HCT116 (cell line): ENCODE measurements around the gene TMEM169.

Experiments used
- CTCF ChIP-seq, 3 experiments: fragments of 200-600 bp in 1 of 3; sonication (generic) in 1 of 3; IDR thresholded peaks in 2 of 3; conservative IDR thresholded peaks in 1 of 3; 2 replicates each; pipeline ENCODE4 v1.5.1; 2012 to 2017; ENCODE audit warnings: low read depth in 2 of 3, low read length in 2 of 3, antibody characterized with exemption in 1 of 3, borderline replicate concordance in 1 of 3, control low read depth in 1 of 3, mild to moderate bottlenecking in 1 of 3, mixed read lengths in 1 of 3, mixed run types in 1 of 3, moderate library complexity in 1 of 3; ENCODE audit not compliant: insufficient read depth in 1 of 3
- POLR2A ChIP-seq: IDR thresholded peaks from 2 replicates; pipeline ENCODE4 v1.7.0; 2011; ENCODE audit warnings: borderline replicate concordance; ENCODE audit not compliant: insufficient read depth, insufficient read length; ENCODE audit errors: extremely low read depth
- POLR2AphosphoS5 ChIP-seq: IDR thresholded peaks from 2 replicates; pipeline ENCODE4 v1.6.1; 2011; ENCODE audit warnings: mild to moderate bottlenecking, low read depth, low read length, moderate library complexity
- REST ChIP-seq: IDR thresholded peaks from 2 replicates; pipeline ENCODE4 v1.6.1; 2012; ENCODE audit warnings: low read depth
- TF ChIP-seq, protein P1 (sequence below): IDR thresholded peaks from 2 replicates; pipeline ENCODE4 v1.6.1; 2012

GRCh38 chr2:216107760-216108159 lies 26.0 kb downstream of the TMEM169 start:
- TF ChIP-seq REST (no peak), CTCF (IDR thresholded peaks at IDR 0.05 in 2 of 3, conservative IDR thresholded peaks at IDR 0.05 in 1 of 3; ENCODE audit: borderline replicate concordance in 1 of 3, insufficient read depth in 1 of 3, low read depth in 2 of 3, low read length in 2 of 3) (no peak), POLR2A (no peak), POLR2AphosphoS5 (no peak)
- TF ChIP-seq, protein P1, sequence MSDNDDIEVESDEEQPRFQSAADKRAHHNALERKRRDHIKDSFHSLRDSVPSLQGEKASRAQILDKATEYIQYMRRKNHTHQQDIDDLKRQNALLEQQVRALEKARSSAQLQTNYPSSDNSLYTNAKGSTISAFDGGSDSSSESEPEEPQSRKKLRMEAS: no peak
